GM06990 (cell line): ENCODE results near the gene ZGPAT.

Source experiments
- DNase-seq: peaks from one replicate; pipeline ENCODE4 v3.0.0-alpha.2; 2011; ENCODE audit not compliant: insufficient read length; ENCODE audit errors: extremely low read depth
- H3K27me3 ChIP-seq: replicated peaks from 2 replicates; pipeline ENCODE4 v1.6.0; 2011; ENCODE audit warnings: low read length; ENCODE audit not compliant: control insufficient read depth, insufficient read depth
- H3K36me3 ChIP-seq: 2 replicates; pipeline ENCODE4 v1.5.1; 2011; ENCODE audit warnings: low read length; ENCODE audit not compliant: control insufficient read depth, insufficient read depth
- H3K4me3 ChIP-seq: replicated peaks from 2 replicates; pipeline ENCODE4 v1.5.1; 2011; ENCODE audit warnings: low read depth, mild to moderate bottlenecking, control low read depth, low read length
- TF ChIP-seq, protein P1 (sequence below): IDR thresholded peaks from 2 replicates; pipeline ENCODE4 v1.5.1; 2011; ENCODE audit warnings: low read length, control low read depth, mild to moderate bottlenecking, inconsistent platforms; ENCODE audit not compliant: insufficient read depth, poor library complexity, severe bottlenecking

ZGPAT gene

DNA sequence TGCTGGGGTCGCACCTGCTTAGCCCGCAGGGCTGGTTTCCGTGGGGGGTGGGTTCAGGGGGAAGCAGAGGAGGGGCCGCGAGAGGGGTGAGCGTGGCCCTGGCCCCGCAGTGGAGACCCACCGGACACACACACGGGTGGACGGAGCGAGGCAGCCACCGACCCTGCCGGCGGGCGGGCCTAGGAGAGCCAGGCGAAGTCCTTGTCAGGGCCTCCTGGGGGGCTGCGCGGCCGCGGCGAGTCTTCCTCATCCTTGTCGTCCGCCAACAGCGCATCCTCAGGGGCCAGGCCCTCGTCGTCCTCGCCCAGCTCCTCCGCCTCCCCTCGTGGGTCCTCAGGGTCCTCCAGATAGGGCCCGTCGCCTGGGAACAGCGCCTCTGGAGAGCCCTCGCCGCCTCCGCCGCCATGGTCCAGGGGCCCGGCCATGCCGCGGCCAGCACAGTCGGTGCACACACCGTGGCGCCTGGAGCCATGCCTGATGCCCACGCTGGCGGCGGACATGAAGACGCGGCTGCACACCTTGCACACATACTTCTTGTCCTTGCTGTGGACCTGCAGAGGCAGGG is 39.0 kb downstream of the ZGPAT start:
- no peak for DNase-seq
- Histone ChIP-seq H3K36me3 (peaks cover 3% of the 10 kb centered on the region), H3K27me3 (no peaks in the 10 kb centered on the region), H3K4me3 (no peak overlapping the region)
- TF ChIP-seq, protein P1, sequence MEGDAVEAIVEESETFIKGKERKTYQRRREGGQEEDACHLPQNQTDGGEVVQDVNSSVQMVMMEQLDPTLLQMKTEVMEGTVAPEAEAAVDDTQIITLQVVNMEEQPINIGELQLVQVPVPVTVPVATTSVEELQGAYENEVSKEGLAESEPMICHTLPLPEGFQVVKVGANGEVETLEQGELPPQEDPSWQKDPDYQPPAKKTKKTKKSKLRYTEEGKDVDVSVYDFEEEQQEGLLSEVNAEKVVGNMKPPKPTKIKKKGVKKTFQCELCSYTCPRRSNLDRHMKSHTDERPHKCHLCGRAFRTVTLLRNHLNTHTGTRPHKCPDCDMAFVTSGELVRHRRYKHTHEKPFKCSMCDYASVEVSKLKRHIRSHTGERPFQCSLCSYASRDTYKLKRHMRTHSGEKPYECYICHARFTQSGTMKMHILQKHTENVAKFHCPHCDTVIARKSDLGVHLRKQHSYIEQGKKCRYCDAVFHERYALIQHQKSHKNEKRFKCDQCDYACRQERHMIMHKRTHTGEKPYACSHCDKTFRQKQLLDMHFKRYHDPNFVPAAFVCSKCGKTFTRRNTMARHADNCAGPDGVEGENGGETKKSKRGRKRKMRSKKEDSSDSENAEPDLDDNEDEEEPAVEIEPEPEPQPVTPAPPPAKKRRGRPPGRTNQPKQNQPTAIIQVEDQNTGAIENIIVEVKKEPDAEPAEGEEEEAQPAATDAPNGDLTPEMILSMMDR: no peak

DNA sequence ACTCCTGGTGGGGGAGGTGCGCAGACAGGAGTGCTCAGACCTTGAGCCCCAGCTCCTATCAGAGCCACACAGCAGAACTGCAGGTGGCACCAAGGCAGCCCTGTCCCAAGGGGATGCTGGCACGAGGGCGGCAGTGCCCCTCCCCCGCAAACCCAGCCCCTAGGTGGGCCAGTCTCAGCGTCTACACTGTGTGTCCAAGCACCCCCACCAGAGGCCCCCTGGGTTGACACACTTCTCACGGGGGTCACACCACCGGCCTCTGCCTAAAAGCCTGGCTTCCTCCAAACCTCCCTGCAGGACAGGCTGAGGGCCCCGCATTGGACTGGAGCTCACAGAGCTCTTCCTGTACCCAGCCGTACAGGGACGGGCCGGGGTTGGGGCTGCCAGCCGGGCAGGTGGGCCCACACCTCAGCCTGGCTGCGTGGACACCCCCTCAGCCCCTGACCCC is 39.8 kb downstream of the ZGPAT start:
- TF ChIP-seq, protein P1: no peak
- no peak overlapping the region for H3K4me3 ChIP-seq
- no peak for DNase-seq

DNA sequence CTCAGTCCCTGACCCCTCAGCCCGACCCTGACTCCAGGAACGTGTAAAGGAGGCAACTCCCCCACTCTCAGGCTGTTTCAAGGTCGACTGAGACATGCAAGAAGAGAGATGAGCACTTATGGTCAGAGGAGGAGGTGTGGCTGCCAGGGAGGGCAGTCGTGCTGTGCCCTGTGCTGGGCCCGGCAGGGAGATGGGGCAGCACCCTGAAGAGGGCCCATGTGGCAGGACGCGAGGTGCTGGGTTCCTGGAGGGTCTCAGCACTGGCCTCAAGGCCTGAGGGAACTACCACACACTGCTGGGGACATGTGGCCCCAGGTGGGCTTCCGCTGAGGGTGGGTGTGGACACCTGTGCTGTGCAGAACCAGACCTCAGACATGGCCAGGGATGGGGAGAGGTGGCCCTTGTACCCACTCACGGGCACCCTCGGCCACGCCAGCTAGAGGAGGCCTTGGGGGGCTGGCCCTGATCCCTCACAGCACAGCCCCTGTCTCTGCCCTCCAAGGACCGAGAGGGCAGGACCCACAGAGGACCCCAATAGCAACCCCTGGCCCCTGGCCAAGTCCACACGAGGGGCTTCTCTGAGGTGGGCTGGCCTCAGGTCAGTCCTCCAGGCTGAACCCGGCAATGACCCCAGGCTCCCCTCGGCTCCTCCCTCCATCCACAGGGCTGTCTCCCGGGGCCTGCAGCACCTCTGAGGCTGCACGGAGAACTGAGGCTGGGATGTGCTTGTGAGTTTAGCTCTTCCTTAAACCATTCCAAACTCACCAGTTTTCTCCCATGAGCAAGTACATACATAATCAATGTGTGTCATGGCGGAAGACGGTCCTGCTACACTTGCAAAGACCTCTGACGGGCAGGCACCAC is 40.5 kb downstream of the ZGPAT start:
- DNase-seq: no peak
- H3K4me3 ChIP-seq: no peak overlapping the region
- TF ChIP-seq, protein P1: no peak
- no peaks in the 10 kb centered on the region; the same call in 1 of the 2 replicates for H3K36me3 ChIP-seq
- H3K27me3 ChIP-seq: no peaks in the 10 kb centered on the region

More for the DNA sequence above, 39.8 kb downstream of the ZGPAT start:
- H3K36me3 ChIP-seq: peaks cover under 1% of the 10 kb centered on the region
- no peaks in the 10 kb centered on the region for H3K27me3 ChIP-seq

DNA sequence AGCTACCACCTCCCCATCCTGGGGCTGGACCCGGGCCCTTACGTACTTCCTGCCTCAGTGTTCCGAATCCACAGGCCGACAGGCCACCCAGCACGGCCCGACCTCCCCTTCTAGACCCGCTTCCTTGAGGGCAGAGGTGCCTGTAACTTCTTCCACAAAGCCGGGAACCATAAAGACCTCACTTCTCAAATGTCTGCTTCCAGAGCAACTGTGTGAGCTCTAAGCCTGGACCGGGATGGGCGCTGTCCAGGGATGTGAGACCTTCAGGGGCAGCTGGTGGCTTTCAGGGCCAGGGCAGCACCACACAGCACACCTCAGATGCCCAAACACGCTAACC is 41.1 kb downstream of the ZGPAT start:
- DNase-seq: no peak
- no peaks in the 10 kb centered on the region for H3K27me3 ChIP-seq
- TF ChIP-seq, protein P1: no peak
- H3K36me3 ChIP-seq: no peaks in the 10 kb centered on the region; the same call in 1 of the 2 replicates
- no peak overlapping the region for H3K4me3 ChIP-seq

DNA sequence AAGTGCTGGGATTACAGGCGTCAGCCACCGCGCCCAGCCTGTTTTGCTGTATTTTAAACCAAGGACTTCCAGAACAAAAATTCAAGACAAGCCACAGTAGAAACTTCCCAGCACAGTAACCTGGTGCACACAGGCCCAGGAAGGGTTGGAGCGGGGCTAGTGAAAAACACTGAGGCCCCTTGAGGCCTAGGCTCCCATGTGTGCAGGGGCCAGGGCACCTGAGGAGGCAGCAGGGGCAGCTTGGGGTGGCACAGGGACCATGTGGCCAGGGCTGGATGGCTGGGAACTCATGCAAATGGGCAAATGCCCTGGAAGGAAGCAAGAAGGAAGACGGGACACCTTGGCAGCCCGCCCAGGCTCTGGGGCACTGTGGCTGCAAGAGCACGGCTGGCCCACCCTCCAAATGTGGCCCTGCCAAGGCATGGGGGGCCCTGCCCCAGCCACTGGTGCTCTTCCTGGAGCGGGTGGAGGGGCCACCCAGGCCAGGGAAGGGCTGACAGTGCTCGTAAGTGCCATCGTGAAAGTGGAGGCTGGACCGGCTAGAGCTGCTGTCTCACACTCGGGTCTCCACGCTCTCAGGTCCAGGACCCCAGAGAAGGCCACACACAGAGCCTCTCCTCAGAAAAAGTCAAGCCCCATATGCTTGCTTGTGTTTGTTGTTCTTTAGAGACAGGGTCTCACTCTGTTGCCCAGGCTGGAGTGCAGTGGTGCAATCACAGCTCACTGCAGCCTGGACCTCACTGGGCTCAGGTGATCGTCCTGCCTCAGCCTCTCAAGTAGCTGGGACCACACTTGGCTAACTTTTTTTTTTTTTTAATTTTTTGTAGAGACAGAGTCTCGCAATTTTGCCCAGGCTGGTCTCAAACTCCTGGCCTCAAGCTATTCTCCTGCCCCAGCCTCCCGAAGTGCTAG is 42.0 kb downstream of the ZGPAT start:
- TF ChIP-seq, protein P1: no peak
- H3K27me3 ChIP-seq: no peaks in the 10 kb centered on the region
- DNase-seq: no peak
- H3K36me3 ChIP-seq: no peaks in the 10 kb centered on the region; the same call in 1 of the 2 replicates
- no peak overlapping the region for H3K4me3 ChIP-seq
